HEK293T (cell line): ENCODE measurements around the gene JCAD.

Experiments used
- ARNT ChIP-seq: fragments of 450-650 bp; IDR thresholded peaks from 2 replicates; pipeline ENCODE4 v1.6.1; 2017; ENCODE audit warnings: mild to moderate bottlenecking
- BHLHE40 ChIP-seq: fragments of 450-650 bp; IDR thresholded peaks from 2 replicates; pipeline ENCODE4 v1.6.1; 2016; ENCODE audit warnings: mild to moderate bottlenecking, moderate library complexity, borderline replicate concordance
- ELF4 ChIP-seq: fragments of 450-650 bp; IDR thresholded peaks from 2 replicates; pipeline ENCODE4 v1.6.1; 2017; ENCODE audit warnings: antibody characterized with exemption
- FOXA1 ChIP-seq: fragments of 450-650 bp; IDR thresholded peaks from 2 replicates; pipeline ENCODE4 v1.6.1; 2016; ENCODE audit warnings: mild to moderate bottlenecking
- FOXK2 ChIP-seq: fragments of 450-650 bp; IDR thresholded peaks from 2 replicates; pipeline ENCODE4 v1.6.1; 2016; ENCODE audit warnings: mild to moderate bottlenecking
- FOXM1 ChIP-seq: fragments of 450-650 bp; IDR thresholded peaks from 2 replicates; pipeline ENCODE4 v1.6.1; 2017; ENCODE audit warnings: mild to moderate bottlenecking, borderline replicate concordance
- L3MBTL2 ChIP-seq: fragments of 450-650 bp; conservative IDR thresholded peaks from 2 replicates; pipeline ENCODE4 v1.6.1; 2016; ENCODE audit warnings: mild to moderate bottlenecking
- LEF1 ChIP-seq: fragments of 450-650 bp; IDR thresholded peaks from 2 replicates; pipeline ENCODE4 v1.6.1; 2017; ENCODE audit warnings: mild to moderate bottlenecking, borderline replicate concordance
- NFRKB ChIP-seq: fragments of 450-650 bp; IDR thresholded peaks from 2 replicates; pipeline ENCODE4 v1.6.1; 2016; ENCODE audit warnings: mild to moderate bottlenecking, moderate library complexity
- PKNOX1 ChIP-seq: fragments of 450-650 bp; IDR thresholded peaks from 2 replicates; pipeline ENCODE4 v1.6.1; 2016
- SP1 ChIP-seq: fragments of 450-650 bp; IDR thresholded peaks from 2 replicates; pipeline ENCODE4 v1.6.1; 2017
- SUZ12 ChIP-seq: fragments of 450-650 bp; IDR thresholded peaks from 2 replicates; pipeline ENCODE4 v1.6.1; 2016; ENCODE audit warnings: mild to moderate bottlenecking
- TARDBP ChIP-seq: fragments of 450-650 bp; IDR thresholded peaks from 2 replicates; pipeline ENCODE4 v1.6.1; 2016

GRCh38 chr10:30074090-30074489, 14.7 kb upstream of the JCAD start:
- TF ChIP-seq L3MBTL2: no peak
- no peak for TF ChIP-seq SUZ12
- TF ChIP-seq PKNOX1: no peak
- TF ChIP-seq SP1: no peak
- TF ChIP-seq ELF4: no peak
- TF ChIP-seq BHLHE40: no peak
- TF ChIP-seq FOXA1: no peak
- no peak for TF ChIP-seq FOXM1
- TF ChIP-seq FOXK2: no peak
- TF ChIP-seq LEF1: no peak
- no peak for TF ChIP-seq TARDBP
- TF ChIP-seq ARNT: no peak
- no peak for TF ChIP-seq NFRKB
